GM19467 (cell line): ENCODE results near the gene LRBA.
"Not testable (repeated sequence)": the region's sequence is repeated elsewhere in the genome, so short reads cannot be mapped to it uniquely, and the experiment has no call there.

Experiments used
- ATAC-seq: cut with Tn5 transposase; IDR thresholded peaks from one replicate; pipeline ENCODE4 v1.9.1; 2021; ENCODE audit warnings: mild to moderate bottlenecking, moderate library complexity; ENCODE audit not compliant: unreplicated experiment

LRBA gene

DNA sequence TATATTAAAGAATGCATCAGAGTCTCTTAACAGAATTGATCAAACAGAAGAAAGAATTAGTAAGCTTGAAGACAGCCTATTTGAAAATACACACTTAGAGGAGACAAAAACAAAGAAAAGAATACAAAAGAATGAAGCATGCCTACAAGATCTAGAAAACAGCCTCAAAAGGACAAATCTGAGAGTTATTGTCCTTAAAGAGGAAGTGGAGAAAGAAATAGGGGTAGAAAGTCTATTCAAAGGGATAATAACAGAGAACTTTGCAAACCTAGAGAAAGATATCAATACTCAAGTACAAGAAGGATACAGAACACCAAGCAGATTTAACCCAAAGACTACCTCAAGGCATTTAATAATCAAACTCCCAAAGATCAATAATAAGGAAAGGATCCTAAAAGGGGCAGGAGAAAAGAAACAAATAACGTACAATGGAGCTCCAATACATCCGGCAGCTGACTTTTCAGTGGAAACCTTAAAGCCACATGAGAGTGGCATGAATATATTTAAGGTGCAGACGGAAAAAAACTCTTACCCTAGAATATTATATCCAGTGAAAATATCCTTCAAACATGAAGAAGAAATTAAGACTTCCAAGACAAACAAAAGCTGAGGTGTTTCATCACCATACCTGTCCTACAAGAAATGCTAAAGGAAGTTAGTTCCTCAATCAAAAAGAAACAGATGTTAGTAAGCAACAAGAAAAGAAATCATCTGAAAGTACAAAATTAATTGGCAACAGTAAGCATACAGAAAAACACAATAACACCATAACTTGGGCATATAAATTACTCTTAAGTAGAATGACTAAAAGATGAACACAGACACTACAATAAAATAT is 36.1 kb downstream of the LRBA start:
- ATAC-seq, result no peak

DNA sequence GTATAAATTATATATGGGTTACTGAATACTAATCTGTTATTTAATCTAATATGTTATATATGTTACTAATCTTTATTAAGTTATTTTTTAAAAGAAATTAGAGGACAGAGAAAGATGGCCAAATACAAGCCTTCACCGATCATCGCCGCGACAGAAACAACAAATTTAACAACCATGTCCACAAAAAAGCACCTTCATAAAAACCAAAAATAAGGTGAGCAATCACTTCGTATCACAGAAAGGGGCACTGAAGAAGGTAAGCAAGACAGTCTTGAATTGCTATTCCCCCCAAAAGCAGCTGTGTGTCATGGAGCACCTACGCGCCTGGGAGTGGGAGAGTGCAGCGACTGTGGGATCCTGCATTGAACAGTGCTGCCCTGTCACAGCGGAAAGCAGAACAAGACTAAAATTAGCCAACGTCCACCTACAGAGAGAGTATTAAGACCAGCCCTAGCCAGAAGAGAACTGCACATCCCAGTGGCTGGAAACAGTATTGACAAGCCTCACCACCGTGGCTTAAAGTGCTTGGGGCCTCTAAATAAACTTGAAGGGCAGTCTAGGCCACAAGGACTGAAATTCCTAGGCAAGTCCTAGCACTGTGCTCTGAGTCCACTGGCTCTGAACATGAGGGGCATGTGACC is 38.5 kb downstream of the LRBA start:
- no peak for ATAC-seq

DNA sequence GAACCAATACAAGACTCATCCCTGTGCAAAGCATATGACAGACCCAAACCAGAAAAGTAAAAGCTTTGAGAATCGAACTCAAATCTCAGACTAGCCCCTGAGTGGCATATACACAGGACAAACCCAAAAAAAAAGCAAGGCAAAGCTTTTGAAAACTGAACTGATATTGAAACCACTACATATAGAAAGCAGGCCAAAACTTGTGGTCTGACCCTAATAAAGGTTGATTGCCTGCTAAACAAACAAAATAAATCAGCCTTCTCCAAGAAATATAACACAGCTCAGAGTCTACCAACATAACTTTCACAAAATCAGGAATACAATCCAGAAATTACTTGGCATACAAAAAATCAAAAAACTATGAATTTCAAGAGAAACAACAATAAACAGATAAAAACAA is 40.3 kb downstream of the LRBA start:
- peak; percentile 66 for ATAC-seq

DNA sequence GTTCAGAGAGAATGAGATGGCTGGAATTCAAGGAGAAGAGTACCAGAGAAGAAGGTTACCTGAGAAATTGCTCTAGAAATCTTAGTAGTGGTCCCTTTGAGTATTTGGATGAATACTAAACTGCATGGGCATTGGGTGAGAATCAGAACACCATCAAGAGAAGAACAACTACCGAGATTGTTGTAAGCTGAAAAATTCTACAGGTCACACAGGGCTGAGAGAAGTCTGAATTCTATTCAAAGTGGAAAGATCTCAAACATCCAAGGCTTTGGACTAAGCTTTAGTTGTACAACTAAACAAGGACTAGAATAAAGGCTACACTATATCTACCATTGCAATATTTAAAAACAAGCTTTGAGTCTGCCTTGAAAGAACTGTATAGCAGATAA is 40.8 kb downstream of the LRBA start:
- ATAC-seq, result no peak

DNA sequence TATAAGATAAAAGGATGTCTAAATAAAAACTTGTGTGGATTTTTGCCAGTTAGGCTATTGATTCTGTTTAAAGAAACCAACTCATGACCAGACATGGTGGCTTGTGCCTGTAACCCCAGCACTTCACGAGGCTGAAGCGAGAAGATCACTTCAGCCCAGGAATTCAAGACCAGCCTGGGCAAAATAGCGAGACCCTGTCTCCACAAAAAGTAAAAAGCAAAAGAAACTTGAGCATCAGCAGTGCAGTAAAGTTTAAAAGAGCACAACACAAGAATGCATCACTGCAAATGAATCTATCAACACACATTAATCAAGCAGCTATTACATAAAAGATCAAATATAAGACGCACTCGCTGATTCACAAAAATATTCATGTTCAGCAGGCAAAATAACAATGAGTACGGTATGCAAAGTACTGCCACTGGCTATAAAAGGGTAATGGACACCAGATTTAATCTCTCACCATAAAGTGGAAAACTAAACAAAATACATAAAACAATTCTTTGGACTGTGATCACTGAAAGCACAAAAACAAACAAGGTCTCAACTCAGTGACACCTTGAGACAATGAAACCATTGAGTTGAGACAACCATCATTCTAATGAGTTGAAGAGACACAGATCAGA is 41.3 kb downstream of the LRBA start:
- ATAC-seq, result no peak

DNA sequence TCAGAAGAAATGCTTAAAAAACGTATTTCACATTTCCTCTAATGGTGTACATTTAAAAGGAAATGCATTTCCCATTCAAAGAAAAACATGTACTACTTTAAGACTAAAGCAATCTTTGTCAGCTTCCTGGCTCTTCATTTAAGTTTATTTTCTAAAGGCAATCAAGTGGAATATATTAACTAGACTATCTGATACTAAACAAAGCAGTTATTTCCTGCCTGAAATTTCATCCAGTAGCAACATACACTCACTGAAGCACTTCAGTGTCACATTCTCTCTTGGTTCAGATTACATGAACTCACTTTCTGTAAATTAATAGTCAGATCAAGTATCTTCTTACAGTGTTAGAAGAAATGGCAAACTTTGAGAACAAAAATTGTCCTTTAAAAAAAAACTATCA is 42.5 kb downstream of the LRBA start:
- ATAC-seq, result no peak

DNA sequence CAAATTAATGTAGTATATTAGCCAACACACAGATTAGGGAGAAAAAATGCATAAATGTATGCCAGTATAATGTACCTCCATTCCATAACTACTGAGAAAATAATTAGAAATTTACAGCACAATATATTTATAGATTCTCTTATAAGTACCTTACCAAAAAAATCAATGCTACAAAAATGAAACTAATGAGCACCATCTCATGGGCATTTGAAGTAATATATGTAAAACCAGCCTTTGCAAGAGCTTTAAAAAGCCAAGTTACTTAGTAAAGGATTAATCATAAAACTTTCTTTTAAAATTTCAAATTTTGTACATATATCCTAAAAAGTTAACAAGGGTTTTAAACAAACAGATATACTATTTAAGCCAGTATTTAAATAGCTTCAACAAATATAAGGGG is 43.2 kb downstream of the LRBA start:
- ATAC-seq, result no peak

DNA sequence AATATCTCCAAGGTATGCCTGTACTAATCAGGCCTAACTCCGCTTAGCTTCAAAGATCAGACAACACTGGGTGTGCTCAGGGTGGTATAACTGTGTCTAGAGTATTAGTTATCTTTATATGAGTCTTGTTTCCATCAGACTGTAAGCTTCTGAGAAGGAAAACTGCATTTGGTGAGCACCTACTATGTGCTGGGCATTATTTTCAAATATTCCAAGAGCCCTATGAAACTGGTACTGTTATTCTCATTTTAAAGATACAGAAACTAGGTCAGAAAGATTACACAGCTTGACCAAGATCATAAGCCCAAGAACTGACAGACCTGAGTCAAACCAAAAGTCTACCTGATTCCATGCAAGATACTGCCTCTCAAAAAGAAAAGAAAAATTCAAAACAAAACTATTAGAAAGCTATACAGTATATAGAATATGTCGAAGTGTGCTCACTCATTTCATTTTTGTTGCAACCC is 44.4 kb downstream of the LRBA start:
- no peak for ATAC-seq

DNA sequence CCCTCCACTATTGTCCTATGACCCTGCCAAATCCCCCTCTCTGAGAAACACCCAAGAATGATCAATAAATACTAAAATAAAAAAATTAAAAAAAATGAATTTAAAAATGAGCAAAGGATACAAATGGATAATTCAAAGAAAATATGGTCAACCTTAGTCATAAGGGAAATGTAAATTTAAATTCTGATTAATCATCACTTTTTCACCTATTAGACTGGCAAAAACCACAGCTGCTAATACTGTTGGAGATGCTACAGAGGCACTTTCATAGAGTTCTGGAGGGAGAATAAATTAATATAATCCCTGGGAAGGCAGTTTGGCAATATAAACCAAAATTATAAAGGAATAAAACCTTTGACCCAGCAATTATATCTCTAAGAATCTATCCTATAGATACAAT is 50.3 kb downstream of the LRBA start:
- no peak for ATAC-seq

DNA sequence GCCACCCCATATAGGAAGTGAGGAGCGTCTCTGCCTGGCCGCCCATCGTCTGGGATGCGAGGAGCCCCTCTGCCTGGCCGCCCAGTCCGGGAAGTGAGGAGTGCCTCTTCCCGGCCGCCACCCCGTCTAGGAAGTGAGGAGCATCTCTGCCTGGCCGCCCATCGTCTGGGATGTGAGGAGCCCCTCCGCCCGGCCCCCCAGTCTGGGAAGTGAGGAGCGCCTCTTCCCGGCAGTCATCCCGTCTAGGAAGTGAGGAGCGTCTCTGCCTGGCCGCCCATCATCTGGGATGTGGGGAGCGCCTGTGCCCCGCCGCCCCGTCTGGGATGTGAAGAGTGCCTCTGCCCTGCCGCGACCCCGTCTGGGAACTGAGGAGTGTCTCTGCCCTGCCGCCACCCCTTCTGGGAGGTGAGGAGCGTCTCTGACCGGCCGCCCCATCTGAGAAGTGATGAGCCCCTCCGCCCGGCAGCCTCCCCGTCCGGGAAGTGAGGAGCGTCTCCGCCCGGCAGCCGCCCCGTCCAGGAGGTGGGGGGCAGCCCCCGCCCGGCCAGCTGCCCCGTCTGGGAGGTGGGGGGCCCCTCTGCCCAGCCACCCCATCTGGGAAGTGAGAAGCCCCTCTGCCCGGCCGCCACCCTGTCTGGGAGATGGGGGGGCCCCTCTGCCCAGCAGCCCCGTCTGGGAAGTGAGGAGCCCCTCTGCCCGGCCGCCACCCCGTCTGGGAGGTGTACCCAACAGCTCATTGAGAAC is 51.3 kb downstream of the LRBA start:
- not testable (repeated sequence) for ATAC-seq

DNA sequence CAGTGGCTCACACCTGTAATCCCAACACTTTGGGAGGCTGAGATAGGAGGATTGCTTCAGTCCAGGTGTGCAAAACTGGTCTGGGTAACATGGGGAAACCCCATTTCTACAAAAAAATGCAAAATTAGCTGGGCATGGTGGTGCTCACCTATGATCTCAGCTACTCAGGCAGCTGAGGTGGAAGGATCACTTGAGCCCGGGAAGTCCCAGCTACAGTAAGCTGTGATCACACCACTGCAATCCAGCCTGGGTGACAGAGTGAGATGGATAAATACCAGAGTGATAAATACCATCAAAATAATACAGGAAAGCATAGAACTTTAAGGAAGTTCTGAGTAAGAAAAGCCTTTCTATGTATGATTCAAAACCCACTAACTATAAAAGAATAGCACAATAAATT is 52.8 kb downstream of the LRBA start:
- no peak for ATAC-seq

DNA sequence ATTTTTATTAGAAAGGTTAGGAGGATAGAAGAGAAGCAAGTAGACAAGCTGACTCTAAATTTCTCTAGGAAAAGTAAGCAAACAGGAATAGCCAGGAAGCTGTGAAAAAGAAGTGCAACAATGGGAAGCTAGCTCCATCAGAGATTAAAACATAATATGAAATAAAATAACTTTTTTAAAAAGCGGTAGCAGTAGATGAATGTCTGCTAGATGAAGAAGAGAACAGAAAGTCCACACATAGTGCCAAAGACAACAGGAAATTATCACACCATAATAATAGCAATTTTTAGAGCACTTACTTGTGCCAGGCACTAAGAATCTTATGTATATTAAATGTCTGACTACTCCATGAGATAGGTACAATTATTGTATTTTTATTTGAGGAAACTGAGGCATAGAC is 53.5 kb downstream of the LRBA start:
- no peak for ATAC-seq

DNA sequence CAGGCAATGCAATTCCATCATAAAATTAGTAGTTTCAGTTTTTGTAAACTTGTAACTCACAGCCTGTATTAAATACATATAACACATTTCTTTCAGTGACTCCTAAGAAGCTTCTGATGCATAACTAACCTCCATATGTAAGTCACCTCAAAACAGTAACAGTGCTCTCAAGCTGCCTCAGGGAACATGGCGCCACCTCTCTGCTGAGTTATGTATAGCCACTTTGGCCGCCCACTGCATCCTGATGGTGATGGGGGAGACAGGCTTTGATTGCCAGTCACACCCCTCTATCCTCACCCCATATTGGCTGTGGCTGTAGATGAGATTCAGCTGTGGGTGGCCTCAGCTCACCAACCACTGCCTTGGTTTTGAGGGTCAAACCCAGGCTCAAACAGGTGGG is 54.3 kb downstream of the LRBA start:
- no peak for ATAC-seq

DNA sequence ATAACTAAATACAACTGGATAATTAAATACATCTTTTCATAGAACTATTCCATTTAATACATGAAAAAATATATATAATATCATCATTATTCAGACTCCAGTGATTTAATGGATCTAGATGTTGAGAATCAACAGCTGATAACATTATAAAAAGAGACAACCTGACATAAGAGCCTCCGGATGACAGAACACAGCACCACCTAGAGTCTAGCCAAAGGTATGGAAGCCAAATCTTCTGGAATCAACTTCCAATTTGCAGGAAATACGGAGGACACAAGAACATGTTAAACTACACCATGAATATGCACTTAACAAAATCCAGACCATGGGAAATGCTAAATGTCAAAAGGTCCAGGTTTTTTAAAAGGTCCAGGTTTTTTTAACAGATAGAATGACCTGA is 55.0 kb downstream of the LRBA start:
- no peak for ATAC-seq

DNA sequence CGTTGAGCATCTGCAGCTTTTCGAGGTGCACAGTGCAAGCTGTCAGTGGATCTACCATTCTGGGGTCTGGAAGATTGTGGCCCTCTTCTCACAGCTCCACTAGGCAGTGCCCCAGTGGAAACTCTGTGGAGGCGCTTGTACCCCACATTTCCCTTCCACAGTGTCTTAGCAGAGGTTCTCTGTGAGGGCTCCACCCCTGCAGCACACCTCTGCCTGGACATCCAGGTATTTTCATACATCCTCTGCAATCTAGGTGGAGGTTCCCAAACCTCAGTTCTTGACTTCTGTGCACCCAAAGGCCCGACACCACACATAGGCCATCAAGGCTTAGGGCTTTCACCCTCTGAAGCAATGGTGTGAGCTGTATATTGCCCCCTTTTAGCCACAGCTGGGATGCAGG is 57.1 kb downstream of the LRBA start:
- ATAC-seq, result not testable (repeated sequence)

DNA sequence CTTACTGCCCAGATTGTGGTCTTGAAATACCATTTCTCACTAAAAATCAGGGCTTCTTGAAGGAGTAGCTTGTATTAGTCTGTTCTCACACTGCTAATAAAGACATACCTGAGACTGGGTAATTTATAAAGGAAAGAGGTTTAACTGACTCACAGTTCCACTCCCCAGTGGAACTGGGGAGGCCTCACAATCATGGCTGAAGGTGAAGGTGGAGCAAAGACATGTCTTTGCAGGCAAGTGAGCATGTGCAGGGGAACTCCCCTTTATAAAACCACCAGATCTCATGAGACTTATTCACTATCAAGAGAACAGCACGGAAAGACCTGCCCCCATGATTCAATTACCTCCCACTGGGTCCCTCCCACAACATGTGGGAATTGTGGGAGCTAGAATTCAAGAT is 58.0 kb downstream of the LRBA start:
- ATAC-seq, result not testable (repeated sequence)

DNA sequence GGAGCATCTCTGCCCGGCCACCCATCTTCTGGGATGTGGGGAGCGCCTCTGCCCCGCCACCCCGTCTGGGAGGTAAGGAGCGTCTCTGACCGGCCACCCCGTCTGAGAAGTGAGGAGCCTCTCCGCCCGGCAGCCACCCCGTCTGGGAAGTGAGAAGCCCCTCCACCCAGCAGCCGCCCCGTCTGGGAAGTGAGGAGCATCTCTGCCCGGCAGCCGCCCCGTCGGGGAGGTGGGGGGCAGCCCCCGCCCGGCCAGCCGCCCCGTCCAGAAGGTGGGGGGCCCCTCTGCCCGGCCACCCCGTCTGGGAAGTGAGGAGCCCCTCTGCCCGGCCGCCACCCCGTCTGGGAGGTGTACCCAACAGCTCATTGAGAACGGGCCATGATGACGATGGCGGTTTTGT is 61.2 kb downstream of the LRBA start:
- not testable (repeated sequence) for ATAC-seq

DNA sequence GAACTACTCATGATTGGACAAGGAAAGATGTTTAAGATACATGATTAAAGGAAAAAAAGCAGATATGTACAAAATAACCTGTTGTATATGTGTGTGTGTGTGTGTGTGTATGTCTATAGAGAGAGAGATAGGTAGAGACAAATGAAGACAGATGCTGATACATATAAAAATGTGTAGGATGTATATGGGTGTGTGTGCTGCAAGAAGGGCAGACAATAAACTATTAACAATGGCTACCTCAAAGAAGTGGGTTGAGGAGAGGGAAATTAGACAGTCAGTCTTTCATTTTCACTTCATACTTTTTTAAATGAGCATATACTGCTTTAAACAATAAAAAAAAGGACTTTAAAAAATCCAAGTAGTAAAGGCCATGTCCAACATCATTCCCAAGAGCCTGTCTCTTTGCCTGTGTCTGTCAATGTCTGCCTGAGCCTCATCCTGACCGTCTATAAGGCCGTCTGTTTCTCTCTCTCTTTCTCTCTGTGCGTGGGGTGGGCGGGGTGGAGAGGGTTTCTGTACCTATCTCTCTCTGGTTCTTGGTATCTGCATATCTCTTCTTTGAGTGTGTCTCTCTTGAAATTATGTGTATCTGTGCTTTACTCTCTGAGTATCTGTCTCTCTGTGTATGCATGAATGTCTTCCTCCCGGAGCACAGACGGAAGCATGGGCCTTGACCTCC is 62.8 kb downstream of the LRBA start:
- ATAC-seq, result no peak

DNA sequence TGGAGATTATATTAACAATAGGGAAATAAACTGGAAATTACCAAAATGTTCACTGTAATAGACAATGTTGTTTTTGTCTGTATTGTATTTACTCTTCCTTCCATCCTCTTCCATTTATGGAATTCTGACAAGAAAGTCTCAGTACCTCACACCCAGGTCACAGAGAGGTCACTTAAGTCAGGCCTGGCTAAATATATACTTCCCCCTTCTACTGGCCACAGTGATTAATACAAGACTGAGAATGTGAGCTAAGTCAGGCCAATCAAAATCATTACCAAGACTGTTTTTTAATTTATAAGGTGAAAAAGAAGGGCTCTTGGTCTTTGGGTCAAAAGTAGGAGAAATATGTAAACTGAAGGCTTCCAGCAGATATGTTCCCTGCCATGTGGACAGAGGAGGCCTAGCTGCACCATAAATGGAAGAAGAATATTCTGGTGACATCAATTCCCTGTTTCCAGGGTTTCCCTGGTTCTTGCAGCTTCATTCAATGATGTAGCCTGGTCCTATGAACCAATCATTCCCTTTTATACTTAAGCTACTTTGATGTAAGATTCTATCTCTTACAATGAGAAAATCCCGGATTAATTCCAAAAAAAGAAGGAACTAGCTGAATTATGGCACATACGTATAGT is 64.3 kb downstream of the LRBA start:
- no peak for ATAC-seq

DNA sequence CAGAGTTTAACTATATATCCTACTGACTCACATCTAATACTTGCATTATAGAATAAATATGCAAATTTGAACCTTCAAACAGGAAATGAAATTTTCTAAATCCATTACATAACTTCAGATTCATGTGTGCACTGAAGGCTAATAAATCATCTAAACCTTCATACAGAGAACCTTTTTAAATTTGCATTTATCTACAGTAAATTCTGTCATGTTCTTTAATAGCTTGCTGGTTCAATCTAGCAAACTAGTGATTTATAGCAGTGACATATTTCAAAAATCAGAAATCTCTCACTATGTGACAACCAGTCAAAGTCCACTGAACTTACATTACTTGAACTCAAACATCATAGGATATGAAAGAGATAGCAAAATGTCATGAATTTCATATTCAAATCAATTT is 65.1 kb downstream of the LRBA start:
- no peak for ATAC-seq
